Erythroblast (primary cell): ENCODE results near the gene CNDP2.

Experiments used
- DNase-seq, 2 experiments: peaks; one replicate each; lab custom pipeline; 2025; lab: John Stamatoyannopoulos, UW
- GATA1 ChIP-seq: IDR thresholded peaks from 2 replicates; pipeline ENCODE4 v1.6.1; 2011; ENCODE audit warnings: low read depth, mild to moderate bottlenecking, control low read depth, low read length, moderate library complexity
- POLR2A ChIP-seq: IDR thresholded peaks from 2 replicates; pipeline ENCODE4 v1.6.1; 2011; ENCODE audit warnings: mild to moderate bottlenecking, low read length

Gene CNDP2

GRCh38 chr18:74495581-74496507, at the start of gene CNDP2:
Gene CNDP2 (plus strand): TSS chr18:74496363. CDS start chr18:74499974, 3,611 bp downstream.
- TF ChIP-seq GATA1: no peak
- TF ChIP-seq POLR2A: peak; percentile 62

DNA sequence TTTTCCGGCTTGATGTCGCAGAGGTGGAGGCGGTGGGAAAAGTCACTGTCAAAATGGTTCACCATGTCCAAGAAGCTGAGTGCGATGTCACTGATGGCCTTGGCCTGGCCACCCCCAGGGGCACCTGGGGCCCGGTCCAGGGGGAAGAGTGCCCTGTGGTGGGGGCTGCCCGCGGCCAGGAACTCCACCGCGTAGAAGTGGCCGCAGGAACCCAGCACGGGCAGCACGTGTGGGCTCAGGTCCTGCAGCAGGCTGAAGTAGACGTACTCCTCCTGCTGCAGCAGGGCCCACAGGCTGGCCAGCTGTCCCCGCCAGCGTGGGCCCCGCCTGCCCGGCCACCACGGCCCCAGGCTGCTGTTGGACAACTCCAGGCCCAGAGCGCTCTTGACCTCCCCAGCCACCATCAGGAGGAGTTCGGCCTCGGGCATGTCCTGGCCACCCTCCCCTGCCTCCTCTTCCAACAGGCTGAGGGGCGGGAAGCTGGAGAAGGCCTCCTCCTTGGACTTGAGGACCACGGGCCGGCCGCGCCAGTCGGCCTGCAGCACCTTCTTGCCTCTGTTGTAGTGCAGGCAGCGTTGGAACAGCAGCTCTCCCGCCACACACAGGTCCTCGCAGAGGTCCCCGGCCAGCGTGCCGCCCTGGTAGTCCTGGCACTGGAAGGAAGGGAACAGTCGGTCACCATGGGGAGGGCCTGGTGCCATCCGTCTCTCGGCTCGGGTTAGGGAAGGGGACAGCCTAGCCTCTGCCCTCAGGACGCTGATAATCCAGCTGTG, 49.3 kb upstream of the CNDP2 start:
- TF ChIP-seq POLR2A (no peak), GATA1 (no peak)
- no peak for DNase-seq

More at GRCh38 chr18:74495581-74496507, at the start of gene CNDP2:
- DNase-seq: peak; percentile 97

GRCh38 chr18:74447404-74448152, 48.6 kb upstream of the CNDP2 start:
- no peak for DNase-seq
- TF ChIP-seq POLR2A (no peak), GATA1 (no peak)

DNA sequence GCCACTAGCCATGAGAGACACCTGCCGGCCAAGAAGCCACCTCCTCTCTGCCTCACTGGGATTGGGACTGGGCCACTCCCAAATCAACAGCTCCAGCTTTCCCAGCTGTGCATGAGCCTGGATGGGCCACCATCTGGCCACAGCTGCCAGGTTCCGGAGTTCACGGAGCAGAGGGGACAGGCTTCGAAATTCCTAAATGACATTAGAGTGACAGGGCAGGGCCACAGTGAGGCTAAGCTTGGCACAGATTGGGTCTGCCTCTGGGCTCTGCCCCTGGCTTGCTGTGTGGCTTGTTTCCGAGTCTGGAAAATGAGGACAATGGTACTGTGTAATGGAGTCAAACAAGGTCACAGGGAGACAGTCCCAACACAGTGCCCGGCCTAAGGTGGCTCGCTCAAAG, 45.5 kb upstream of the CNDP2 start:
- no peak for TF ChIP-seq GATA1
- no peak for TF ChIP-seq POLR2A
- DNase-seq: no peak

GRCh38 chr18:74451148-74451547, 45.0 kb upstream of the CNDP2 start:
- TF ChIP-seq POLR2A (no peak), GATA1 (no peak)
- no peak for DNase-seq

- TF ChIP-seq POLR2A (no peak), GATA1 (no peak)
- DNase-seq: no peak
Observed at GRCh38 chr18:74453016-74453566, 43.1 kb upstream of the CNDP2 start.

DNA sequence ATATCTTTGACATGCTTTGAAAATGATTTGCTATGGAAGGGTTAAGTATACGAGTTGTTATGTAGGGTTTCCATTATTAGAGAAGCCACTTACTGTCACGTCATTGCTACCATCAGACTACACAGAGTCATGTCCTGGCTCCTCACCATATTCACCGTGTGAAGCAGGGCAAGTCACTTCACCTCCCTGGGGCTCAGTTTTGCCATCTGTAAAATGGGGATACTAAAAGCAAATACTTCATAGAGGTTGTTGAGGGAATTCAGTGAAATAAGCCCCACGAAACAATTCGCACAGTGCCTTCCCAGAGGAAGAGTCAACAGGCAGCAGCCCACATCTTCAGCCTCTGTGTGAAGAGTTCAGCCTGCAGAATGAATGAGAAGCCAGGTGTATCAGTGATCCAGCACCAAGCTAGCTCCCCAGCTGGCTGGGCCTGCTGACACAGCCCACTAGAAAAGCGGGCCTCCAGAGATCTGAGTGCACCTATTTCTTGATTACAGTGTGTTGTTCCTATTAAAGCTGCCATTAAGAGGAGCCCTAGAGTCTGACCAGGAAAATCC, 42.4 kb upstream of the CNDP2 start:
- DNase-seq: no peak
- TF ChIP-seq POLR2A (no peak), GATA1 (no peak)

- TF ChIP-seq GATA1 (no peak), POLR2A (no peak)
- no peak for DNase-seq
Observed at GRCh38 chr18:74454279-74454751, 41.8 kb upstream of the CNDP2 start.

DNA sequence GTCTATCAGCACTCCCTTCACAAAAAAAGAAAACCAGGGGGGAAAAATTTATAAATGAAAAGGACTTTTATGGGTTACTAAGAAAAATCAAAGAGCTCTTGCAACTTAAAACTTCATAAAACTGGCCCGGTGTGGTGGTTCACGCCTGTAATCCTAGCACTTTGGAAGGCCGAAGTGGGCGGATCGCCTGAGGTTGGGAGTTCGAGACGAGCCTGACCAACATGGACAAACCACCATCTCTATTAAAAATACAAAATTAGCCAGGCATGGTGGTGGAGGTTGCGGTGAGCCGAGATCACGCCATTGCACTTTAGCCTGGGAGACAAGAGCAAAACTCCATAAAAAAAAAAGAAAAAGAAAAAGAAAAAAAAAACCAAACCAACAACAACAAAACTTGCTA, 40.8 kb upstream of the CNDP2 start:
- TF ChIP-seq GATA1: no peak
- no peak for TF ChIP-seq POLR2A
- DNase-seq: no peak

DNA sequence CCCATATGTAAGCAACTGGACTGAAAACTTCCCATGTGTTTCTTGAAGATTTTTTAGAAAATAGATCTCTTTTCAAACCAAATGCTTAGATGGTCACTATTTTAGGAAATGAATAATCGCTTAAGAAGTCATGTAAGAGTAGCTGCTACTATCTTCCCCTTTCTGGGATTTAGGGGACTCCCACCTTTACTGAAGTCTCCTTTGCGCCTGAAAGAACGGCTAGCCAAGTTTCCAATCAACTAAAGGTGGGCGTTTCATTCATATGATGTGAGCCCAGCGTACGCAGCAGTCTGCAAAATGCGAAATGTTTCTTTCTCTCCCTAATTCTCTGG, 40.2 kb upstream of the CNDP2 start:
- TF ChIP-seq GATA1 (no peak), POLR2A (no peak)

DNA sequence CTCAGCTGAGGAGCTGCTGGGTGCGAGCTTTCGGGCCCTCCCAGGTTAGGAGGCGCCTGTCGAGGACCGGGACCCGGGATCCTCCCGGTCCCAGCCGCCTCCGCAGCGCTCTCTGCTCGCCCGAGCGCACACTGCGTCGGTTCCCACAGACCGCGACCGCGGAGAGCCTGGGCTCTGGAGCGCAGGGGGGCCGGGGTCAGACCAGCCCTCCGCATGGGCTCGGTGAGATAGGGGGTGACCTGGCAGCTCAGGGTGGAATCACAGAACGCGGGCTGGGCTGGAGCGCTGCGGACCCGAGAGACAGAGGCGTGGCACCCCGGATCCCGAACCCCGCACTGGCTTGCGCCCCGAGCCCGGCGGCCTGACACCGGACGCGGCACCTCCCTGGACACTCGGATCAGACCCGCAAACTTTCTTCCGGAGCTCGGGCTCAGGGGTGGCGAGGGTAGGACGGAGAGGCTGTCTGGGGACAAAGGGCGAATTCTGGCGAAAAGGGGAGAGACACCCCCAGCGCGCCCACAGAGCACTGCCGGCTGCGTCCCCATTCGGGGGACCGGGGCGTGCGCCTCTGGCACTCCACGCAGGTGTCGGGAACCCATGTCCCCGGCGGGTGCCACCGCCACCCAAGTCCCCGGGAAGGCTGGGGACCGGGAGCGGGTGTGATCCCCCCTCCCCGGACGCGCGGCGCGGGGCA, 39.7 kb upstream of the CNDP2 start:
- DNase-seq: no peak
- no peak for TF ChIP-seq POLR2A
- TF ChIP-seq GATA1: no peak

More for the DNA sequence above, 40.2 kb upstream of the CNDP2 start:
- DNase-seq: no peak

- TF ChIP-seq POLR2A (no peak), GATA1 (no peak)
Observed at GRCh38 chr18:74457043-74457724, 39.0 kb upstream of the CNDP2 start, which contains the start of gene DIPK1C. Gene DIPK1C (minus strand): TSS chr18:74457308. CDS start chr18:74457259, 49 bp downstream.

More at GRCh38 chr18:74457043-74457724, 39.0 kb upstream of the CNDP2 start, which contains the start of gene DIPK1C:
- no peak for DNase-seq
